SU-DHL-6 (cell line): ENCODE results near the gene PFN1.

Source experiments
- EZH2phosphoT487 ChIP-seq: fragments of 200-600 bp; sonication (generic), shearing (Covaris generic); conservative IDR thresholded peaks from 2 replicates; pipeline ENCODE4 v1.6.1; 2018; ENCODE audit warnings: mild to moderate bottlenecking, antibody characterized with exemption, low read length, moderate library complexity, mixed read lengths
- TF ChIP-seq, protein P1 (sequence below): fragments of 200-600 bp; sonication (generic); IDR thresholded peaks from one replicate; pipeline ENCODE4 v1.5.1; 2017; ENCODE audit warnings: antibody characterized with exemption, mild to moderate bottlenecking, low read length, moderate library complexity; ENCODE audit not compliant: insufficient read depth, poor library complexity, severe bottlenecking

DNA sequence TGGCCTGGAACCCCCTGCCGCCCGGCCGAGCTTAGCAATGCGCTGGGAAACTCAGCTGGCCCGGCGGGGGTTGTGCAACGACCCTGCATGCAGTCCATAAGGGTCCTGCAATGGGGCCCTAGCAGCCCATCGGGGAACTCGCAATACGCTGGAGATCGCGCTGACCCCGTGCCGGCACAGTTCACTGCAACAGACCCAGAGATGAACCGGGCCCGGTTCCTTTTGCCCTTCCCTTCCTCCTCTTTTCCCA, 8.9 kb downstream of the PFN1 start:
- TF ChIP-seq, protein P1, sequence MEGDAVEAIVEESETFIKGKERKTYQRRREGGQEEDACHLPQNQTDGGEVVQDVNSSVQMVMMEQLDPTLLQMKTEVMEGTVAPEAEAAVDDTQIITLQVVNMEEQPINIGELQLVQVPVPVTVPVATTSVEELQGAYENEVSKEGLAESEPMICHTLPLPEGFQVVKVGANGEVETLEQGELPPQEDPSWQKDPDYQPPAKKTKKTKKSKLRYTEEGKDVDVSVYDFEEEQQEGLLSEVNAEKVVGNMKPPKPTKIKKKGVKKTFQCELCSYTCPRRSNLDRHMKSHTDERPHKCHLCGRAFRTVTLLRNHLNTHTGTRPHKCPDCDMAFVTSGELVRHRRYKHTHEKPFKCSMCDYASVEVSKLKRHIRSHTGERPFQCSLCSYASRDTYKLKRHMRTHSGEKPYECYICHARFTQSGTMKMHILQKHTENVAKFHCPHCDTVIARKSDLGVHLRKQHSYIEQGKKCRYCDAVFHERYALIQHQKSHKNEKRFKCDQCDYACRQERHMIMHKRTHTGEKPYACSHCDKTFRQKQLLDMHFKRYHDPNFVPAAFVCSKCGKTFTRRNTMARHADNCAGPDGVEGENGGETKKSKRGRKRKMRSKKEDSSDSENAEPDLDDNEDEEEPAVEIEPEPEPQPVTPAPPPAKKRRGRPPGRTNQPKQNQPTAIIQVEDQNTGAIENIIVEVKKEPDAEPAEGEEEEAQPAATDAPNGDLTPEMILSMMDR, result no peak
- no peak for TF ChIP-seq EZH2phosphoT487
